ENCODE data around the gene TMED8.

The TMED8 gene

GRCh38 chr14:77296906-77297305, 80.0 kb downstream of the TMED8 start:
- no peak for DNase-seq (ENCODE audit: low read depth, low spot score)

- DNase-seq (ENCODE audit: low read depth, low spot score): no peak
These were observed 80.7 kb downstream of the TMED8 start for GRCh38 chr14:77296155-77296554.

- no peak for DNase-seq (ENCODE audit: low read depth, low spot score)
These were observed 86.2 kb downstream of the TMED8 start for GRCh38 chr14:77290705-77291104.

GRCh38 chr14:77286576-77286975, 90.3 kb downstream of the TMED8 start:
- no peak for DNase-seq (ENCODE audit: low read depth, low spot score)

All from activated naive CD8-positive, alpha-beta T cell treated with anti-CD3 and anti-CD28 coated beads, Interleukin-2, amount 50 U/mL, for 16 hours (primary cell).